ENCODE results near the gene PAX3. TPM values are rescaled to one million over a fixed set of nuclear protein-coding genes. Genes with fewer than 3 reads are reported as not detected.
"Not testable (repeated sequence)": the region's sequence is repeated elsewhere in the genome, so short reads cannot be mapped to it uniquely, and the experiment has no call there.

PAX3 gene
- total RNA-seq, 1 donor from 2014 or later = not detected

- no peak for TF ChIP-seq CTCF (IDR thresholded peaks at IDR 0.05; ENCODE audit: insufficient read depth, low read length, severe bottlenecking)
- FAIRE-seq (no peak), DNase-seq (ENCODE audit: low read depth) (no peak)
- Histone ChIP-seq H3K36me3 (ENCODE audit: control insufficient read depth, insufficient read depth, low read length) (no peaks in the 10 kb centered on the region), H3K4me3 (ENCODE audit: low read depth, low read length) (no peak overlapping the region), H3K27me3 (ENCODE audit: control insufficient read depth, insufficient read depth, low read length) (no peaks in the 10 kb centered on the region)
These were observed 129.5 kb downstream of the PAX3 start for GRCh38 chr2:222169346-222169745.

GRCh38 chr2:222167762-222168161 is 131.0 kb downstream of the PAX3 start:
- no peak overlapping the region for H3K4me3 ChIP-seq (ENCODE audit: low read depth, low read length)
- TF ChIP-seq CTCF (IDR thresholded peaks at IDR 0.05; ENCODE audit: insufficient read depth, low read length, severe bottlenecking) = no peak
- no peaks in the 10 kb centered on the region for H3K27me3 ChIP-seq (ENCODE audit: control insufficient read depth, insufficient read depth, low read length)
- FAIRE-seq (no peak), DNase-seq (ENCODE audit: low read depth) (no peak)
- no peaks in the 10 kb centered on the region for H3K36me3 ChIP-seq (ENCODE audit: control insufficient read depth, insufficient read depth, low read length)

GRCh38 chr2:222160944-222161343 is 137.9 kb downstream of the PAX3 start:
- no peak for FAIRE-seq
- no peak for TF ChIP-seq CTCF (IDR thresholded peaks at IDR 0.05; ENCODE audit: insufficient read depth, low read length, severe bottlenecking)
- Histone ChIP-seq H3K4me3 (ENCODE audit: low read depth, low read length) (no peak overlapping the region), H3K36me3 (ENCODE audit: control insufficient read depth, insufficient read depth, low read length) (no peaks in the 10 kb centered on the region), H3K27me3 (ENCODE audit: control insufficient read depth, insufficient read depth, low read length) (no peaks in the 10 kb centered on the region)
- DNase-seq (ENCODE audit: low read depth) = no peak

GRCh38 chr2:222160125-222160524 is 138.7 kb downstream of the PAX3 start:
- Histone ChIP-seq H3K27me3 (ENCODE audit: control insufficient read depth, insufficient read depth, low read length) (no peaks in the 10 kb centered on the region), H3K4me3 (ENCODE audit: low read depth, low read length) (no peak overlapping the region), H3K36me3 (ENCODE audit: control insufficient read depth, insufficient read depth, low read length) (no peaks in the 10 kb centered on the region)
- TF ChIP-seq CTCF (IDR thresholded peaks at IDR 0.05; ENCODE audit: insufficient read depth, low read length, severe bottlenecking) = no peak
- DNase-seq (ENCODE audit: low read depth) (no peak), FAIRE-seq (no peak)

GRCh38 chr2:222159221-222159620 is 139.6 kb downstream of the PAX3 start:
- no peak for TF ChIP-seq CTCF (IDR thresholded peaks at IDR 0.05; ENCODE audit: insufficient read depth, low read length, severe bottlenecking)
- Histone ChIP-seq H3K27me3 (ENCODE audit: control insufficient read depth, insufficient read depth, low read length) (no peaks in the 10 kb centered on the region), H3K36me3 (ENCODE audit: control insufficient read depth, insufficient read depth, low read length) (no peaks in the 10 kb centered on the region), H3K4me3 (ENCODE audit: low read depth, low read length) (no peak overlapping the region)
- DNase-seq (ENCODE audit: low read depth) (peak; percentile 35), FAIRE-seq (no peak)

GRCh38 chr2:222155003-222155664 is 143.7 kb downstream of the PAX3 start:
- not testable (repeated sequence) for H3K36me3 ChIP-seq (ENCODE audit: control insufficient read depth, insufficient read depth, low read length); DNase-seq (ENCODE audit: low read depth); FAIRE-seq; H3K27me3 ChIP-seq (ENCODE audit: control insufficient read depth, insufficient read depth, low read length); H3K4me3 ChIP-seq (ENCODE audit: low read depth, low read length)

Other genes starting within 250 kb of the PAX3 start
- gene SGPP2, start 125.5 kb upstream of the PAX3 start, total RNA-seq = 9.7 and 40.1 TPM in 2 replicates